NCI-H526 (cell line): ENCODE measurements around the gene ZMYND15.
A peak's percentile ranks its signal among the peaks of the same experiment; 100 is the strongest.

ENCODE experiments used
- DNase-seq, 2 experiments: peaks; one replicate each; lab custom pipeline; 2025; lab: John Stamatoyannopoulos, UW

Gene ZMYND15

GRCh38 chr17:4786106-4786511, 46.5 kb downstream of the ZMYND15 start, which contains the start of gene VMO1:
TSS of gene VMO1 (minus strand) at chr17:4786364. CDS start at chr17:4786352, 12 bp downstream.
- no peak for DNase-seq

DNA sequence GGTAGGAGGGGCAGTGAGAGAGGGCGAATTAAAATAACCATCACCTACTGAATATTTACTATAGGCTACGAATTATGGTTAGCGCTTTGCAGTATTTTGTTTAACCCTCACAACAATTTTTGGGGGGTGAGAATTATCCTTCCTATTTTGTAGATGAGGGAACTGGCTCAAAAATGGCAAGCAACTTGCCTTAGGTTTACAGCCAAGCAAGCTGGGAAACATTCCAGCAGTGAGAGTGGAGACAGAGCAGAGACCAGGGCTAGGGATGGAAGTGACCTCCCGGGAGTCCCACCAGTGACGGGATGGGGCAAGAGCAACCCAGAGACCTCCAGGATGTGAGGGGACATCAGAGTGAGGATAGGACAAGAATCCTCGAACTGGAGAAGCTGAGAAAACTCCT, 46.9 kb downstream of the ZMYND15 start:
- DNase-seq: no peak

DNA sequence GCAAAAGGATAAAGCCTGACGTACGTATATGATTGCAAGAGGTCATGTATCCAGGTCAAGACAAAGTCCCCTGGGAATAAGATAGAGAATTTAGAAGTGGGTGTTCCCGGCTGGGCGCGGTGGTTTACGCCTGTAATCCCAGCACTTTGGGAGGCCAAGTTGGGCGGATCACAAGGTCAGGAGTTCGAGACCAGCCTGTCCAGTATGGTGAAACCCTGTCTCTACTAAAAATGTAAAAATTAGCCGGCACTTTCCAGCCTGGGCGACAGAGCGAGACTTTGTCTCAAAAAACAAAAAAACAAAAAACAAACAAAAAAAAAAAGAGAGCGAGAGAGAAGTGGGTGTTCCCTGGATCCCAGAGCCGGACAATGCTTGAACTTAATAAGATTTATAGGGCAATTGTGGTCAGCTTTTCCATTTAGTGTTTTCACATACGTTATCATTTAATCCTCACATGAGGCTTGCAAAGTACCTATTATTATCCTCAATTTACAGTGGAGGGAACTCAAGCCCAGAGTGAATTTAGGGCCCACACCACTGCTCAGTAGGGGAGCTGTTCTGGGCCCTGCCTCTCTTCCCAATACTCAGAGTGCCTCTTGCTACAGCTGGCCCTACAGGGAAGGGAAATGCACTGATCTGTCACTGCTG, 48.6 kb downstream of the ZMYND15 start:
- peak in 1 of 2 experiments; percentile 26 for DNase-seq

- peak in 1 of 2 experiments; percentile 56 for DNase-seq
Observed at GRCh38 chr17:4788807-4789700, 49.4 kb downstream of the ZMYND15 start, which contains the start of gene GLTPD2. TSS of gene GLTPD2 (plus strand) at chr17:4788964. CDS start at chr17:4789012, 48 bp downstream.

DNA sequence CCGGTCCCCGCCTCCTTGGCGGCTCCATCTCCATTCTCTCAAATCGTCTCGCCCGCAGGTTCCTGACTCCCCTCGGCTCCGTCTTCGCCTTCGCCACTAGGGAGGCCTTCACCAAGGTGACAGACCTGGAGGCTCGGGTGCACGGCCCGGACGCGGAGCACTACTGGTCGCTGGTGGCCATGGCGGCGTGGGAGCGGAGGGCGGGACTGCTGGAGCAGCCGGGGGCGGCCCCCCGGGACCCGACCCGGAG, 50.0 kb downstream of the ZMYND15 start:
- no peak for DNase-seq

DNA sequence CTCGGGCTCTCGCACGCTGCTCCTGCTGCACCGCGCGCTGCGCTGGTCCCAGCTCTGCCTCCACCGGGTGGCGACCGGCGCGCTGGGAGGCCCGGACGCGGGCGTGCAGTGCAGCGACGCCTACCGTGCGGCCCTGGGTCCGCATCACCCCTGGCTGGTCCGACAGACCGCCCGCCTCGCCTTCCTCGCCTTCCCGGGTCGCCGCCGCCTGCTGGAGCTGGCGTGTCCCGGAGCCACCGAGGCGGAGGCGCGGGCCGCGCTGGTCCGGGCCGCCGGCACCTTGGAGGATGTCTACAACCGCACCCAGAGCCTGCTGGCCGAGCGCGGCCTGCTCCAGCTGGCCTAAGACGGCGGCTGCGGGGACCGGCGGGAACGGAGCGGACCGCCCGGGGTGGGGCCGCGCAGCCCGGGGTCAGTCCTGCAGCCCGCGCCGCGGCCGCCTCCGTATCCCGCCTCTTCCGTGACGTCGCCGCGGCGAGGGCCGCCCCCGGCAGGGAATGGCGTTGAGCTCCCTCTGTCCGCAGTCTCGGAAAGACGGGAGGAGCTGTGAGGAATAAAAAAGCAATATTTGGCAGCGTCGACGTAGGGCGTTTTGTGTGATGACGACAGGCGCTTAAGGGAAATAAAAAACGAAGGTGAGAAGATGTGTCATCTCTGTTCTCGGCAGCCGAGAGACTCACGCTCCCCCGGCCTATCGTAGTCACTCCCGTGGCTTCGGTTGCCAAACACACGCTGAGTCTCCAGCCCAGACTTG, 50.5 kb downstream of the ZMYND15 start:
- peak; percentile 46 to 81 for DNase-seq

DNA sequence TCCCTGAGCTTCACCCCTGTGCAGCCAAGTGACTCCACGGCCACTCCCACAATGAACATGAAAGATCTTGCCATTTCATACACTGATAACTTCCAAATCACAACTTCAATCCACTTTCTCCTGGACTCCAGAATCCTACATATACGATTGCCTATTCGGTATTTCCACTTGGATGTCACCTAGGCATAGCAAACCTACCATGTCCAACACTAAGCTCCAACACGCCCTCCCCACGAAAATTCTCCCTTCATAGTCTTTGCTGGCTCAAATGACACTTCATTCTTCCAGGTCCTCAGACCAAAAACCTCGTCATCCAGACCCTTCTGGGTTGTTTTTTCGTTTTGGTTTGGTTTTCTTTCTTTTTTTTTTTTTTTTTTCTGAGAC, 51.1 kb downstream of the ZMYND15 start:
- no peak for DNase-seq

- no peak for DNase-seq
Observed at GRCh38 chr17:4795168-4795567, 55.5 kb downstream of the ZMYND15 start.
